GM12878 (cell line): Measurements from ENCODE around the gene AANAT. TPM values are rescaled to one million over a fixed set of nuclear protein-coding genes. Genes with fewer than 3 reads are reported as not detected.

Experiments used
- ATAC-seq: fragments of 200-7000 bp; cut with Tn5 transposase; 3 replicates; pipeline ENCODE4 v1.9.1; 2020; ENCODE audit warnings: mild to moderate bottlenecking, moderate library complexity
- BruUV-seq: library from RNA; stranded (reverse); fragments of 400-500 nt; replicated peaks from 2 replicates; lab custom pipeline; 2021; lab: Mats Ljungman, UMichigan
- CTCF ChIA-PET: fragments of 300-600 bp; sonication (Branson Sonifier 250); formaldehyde crosslinking; extraction: SDS; loops from one replicate; lab custom pipeline; 2021; ENCODE audit warnings: inconsistent platforms; lab: Yijun Ruan, JAX
- POLR2A ChIA-PET: fragments of 350-600 bp; formaldehyde crosslinking; extraction: SDS; loops from one replicate; lab custom pipeline; 2021; ENCODE audit warnings: inconsistent platforms; lab: Charles Lee
- RAD21 ChIA-PET: fragments of 300-600 bp; sonication (Branson Sonifier 250); formaldehyde crosslinking; loops from one replicate; lab custom pipeline; 2023; ENCODE audit warnings: antibody characterized with exemption; ENCODE audit not compliant: unreplicated experiment; lab: Charles Lee
- SMC1A ChIA-PET: fragments of 300-600 bp; sonication (Branson Sonifier 250); formaldehyde crosslinking; loops from one replicate; lab custom pipeline; 2023; ENCODE audit not compliant: unreplicated experiment, uncharacterized antibody; lab: Charles Lee
- DNase-seq: peaks from one replicate; pipeline ENCODE4 v3.0.0-alpha.2; 2011; ENCODE audit warnings: low read depth, low spot score
- FAIRE-seq: peaks from 3 replicates; lab custom pipeline; 2011; peaks lifted over from hg19 to GRCh38; lab: Jason Lieb, UNC
- H2AFZ ChIP-seq: 2 replicates; pipeline ENCODE4 v1.6.0; 2011; ENCODE audit warnings: low read depth, low read length, control low read depth; ENCODE audit not compliant: control insufficient read depth
- H3K27ac ChIP-seq: 2 replicates; pipeline ENCODE4 v1.5.1; 2011; ENCODE audit warnings: control low read depth; ENCODE audit not compliant: control insufficient read depth, insufficient read depth
- H3K27me3 ChIP-seq, 2 experiments: replicated peaks in 1 of 2; 2 replicates each; pipeline versions ENCODE4 v1.6.0 to v1.6.1; 2011; ENCODE audit warnings: low read length in 1 of 2; ENCODE audit not compliant: control insufficient read depth in 2 of 2, insufficient read depth in 2 of 2
- H3K36me3 ChIP-seq, 2 experiments: 2 replicates each; pipeline ENCODE4 v1.5.1; 2011; ENCODE audit warnings: low read length in 1 of 2; ENCODE audit not compliant: control insufficient read depth in 2 of 2, insufficient read depth in 2 of 2
- H3K4me1 ChIP-seq: 2 replicates; pipeline ENCODE4 v1.6.1; 2011; ENCODE audit warnings: mild to moderate bottlenecking, low read length, moderate library complexity, mixed read lengths; ENCODE audit not compliant: control insufficient read depth, insufficient read depth
- H3K4me2 ChIP-seq: 2 replicates; pipeline ENCODE4 v1.6.0; 2011; ENCODE audit warnings: control low read depth; ENCODE audit not compliant: control insufficient read depth, insufficient read depth
- H3K4me3 ChIP-seq: fragments of 200-600 bp; sonication (generic); 2 replicates; pipeline ENCODE4 v1.5.1; 2016
- H3K79me2 ChIP-seq: 2 replicates; pipeline ENCODE4 v1.6.0; 2011; ENCODE audit warnings: low read length; ENCODE audit not compliant: control insufficient read depth, insufficient read depth
- H3K9ac ChIP-seq: 2 replicates; pipeline ENCODE4 v1.8.0; 2011; ENCODE audit warnings: low read length, control low read depth, mixed read lengths; ENCODE audit not compliant: control insufficient read depth, insufficient read depth
- H3K9me3 ChIP-seq: replicated peaks from 3 replicates; pipeline ENCODE4 v1.5.1; 2011; ENCODE audit warnings: mild to moderate bottlenecking, low read length; ENCODE audit not compliant: control insufficient read depth, insufficient read depth
- H4K20me1 ChIP-seq: 2 replicates; pipeline ENCODE4 v1.6.0; 2011; ENCODE audit not compliant: control insufficient read depth, insufficient read depth
- BACH1 ChIP-seq: fragments of 450-650 bp; IDR thresholded peaks from 2 replicates; pipeline ENCODE4 v1.6.1; 2017; ENCODE audit warnings: mild to moderate bottlenecking, borderline replicate concordance
- CEBPB ChIP-seq, 2 experiments: fragments of 150-350 bp in 1 of 2; IDR thresholded peaks; 2 replicates each; pipeline ENCODE4 v1.6.1; 2012 to 2014; ENCODE audit warnings: low read depth in 2 of 2, low read length in 2 of 2, borderline replicate concordance in 1 of 2, inconsistent platforms in 1 of 2
- FOXK2 ChIP-seq: fragments of 450-650 bp; IDR thresholded peaks from 2 replicates; pipeline ENCODE4 v1.6.1; 2017; ENCODE audit warnings: mild to moderate bottlenecking, moderate library complexity
- KDM1A ChIP-seq: fragments of 200-600 bp; sonication (generic); IDR thresholded peaks from 2 replicates; pipeline ENCODE4 v1.6.1; 2016; ENCODE audit warnings: borderline replicate concordance
- MEF2A ChIP-seq: IDR thresholded peaks from 2 replicates; pipeline ENCODE4 v1.6.1; 2011; ENCODE audit warnings: low read depth, mild to moderate bottlenecking, low read length, moderate library complexity; ENCODE audit not compliant: insufficient read depth
- MYB ChIP-seq: fragments of 150-350 bp; IDR thresholded peaks from 2 replicates; pipeline ENCODE4 v1.6.1; 2014; ENCODE audit warnings: mild to moderate bottlenecking, low read depth, low read length, borderline replicate concordance
- SIX5 ChIP-seq: IDR thresholded peaks from 2 replicates; pipeline ENCODE4 v1.6.1; 2011; ENCODE audit warnings: mild to moderate bottlenecking, low read depth, low read length, moderate library complexity; ENCODE audit not compliant: severe bottlenecking
- SMAD1 ChIP-seq: fragments of 450-650 bp; IDR thresholded peaks from 2 replicates; pipeline ENCODE4 v1.6.1; 2018; ENCODE audit warnings: mild to moderate bottlenecking, low read depth; ENCODE audit not compliant: partially characterized antibody
- SREBF1 ChIP-seq: IDR thresholded peaks from 2 replicates; pipeline ENCODE4 v1.6.1; 2012; ENCODE audit warnings: mild to moderate bottlenecking, low read length
- SREBF2 ChIP-seq: IDR thresholded peaks from 2 replicates; pipeline ENCODE4 v1.6.1; 2012; ENCODE audit warnings: mild to moderate bottlenecking, low read length
- WGBS: methylation state at CpG from one replicate; pipeline ENCODE4 v1.1.6; 2016; ENCODE audit warnings: low lambda C conversion rate; ENCODE audit not compliant: insufficient replicate concordance, insufficient coverage; ENCODE audit errors: missing lambda C conversion rate; 5-methylcytosine and 5-hydroxymethylcytosine counted together
- in situ Hi-C: fragments of 300-500 bp; cut with MboI; formaldehyde crosslinking; loops from 9 replicates; pipeline ENCODE4 v1.14.3; 2018; ENCODE audit warnings: mixed read lengths
- intact Hi-C: fragments of 100-400 bp; cut with micrococcal nuclease; formaldehyde crosslinking; loops from one replicate; pipeline ENCODE4 v1.14.2; 2022; ENCODE audit not compliant: unreplicated experiment
- polyA plus RNA-seq, 11 experiments: library from polyadenylated mRNA; depleted of rRNA in 4 of 11; unstranded in 6 of 11; stranded (reverse) in 5 of 11; fragments of >200 nt; fragmentation: Nextera tagmentation in 4 of 11; fragmentation: Illumina TruSeq in 1 of 11; extraction: Ambion mirVana in 4 of 11; extraction: Trizol in 1 of 11; gene quantifications; 1 replicate in 1 of 11; 2 replicates in 10 of 11; pipeline versions ENCODE4 v1.2.1 to v1.2.3, GENCODE V29; 2011 to 2016; ENCODE audit warnings: inconsistent platforms in 2 of 11, missing spikeins in 2 of 11, low read depth in 1 of 11
- total RNA-seq, 4 experiments: library from RNA; depleted of rRNA in 3 of 4; stranded (reverse); fragments of >200 nt in 3 of 4; fragmentation: Illumina TruSeq in 1 of 4; extraction: Trizol in 1 of 4; gene quantifications; 2 replicates each; pipeline versions ENCODE4 v1.2.1 to v1.2.3, GENCODE V29; 2013 to 2021
- TF ChIP-seq, protein P1 (sequence below): fragments of 450-650 bp; IDR thresholded peaks from 2 replicates; pipeline ENCODE4 v1.6.1; 2017; ENCODE audit warnings: borderline replicate concordance
- TF ChIP-seq, protein P2 (sequence below): fragments of 450-650 bp; IDR thresholded peaks from 2 replicates; pipeline ENCODE4 v1.6.1; 2017; ENCODE audit warnings: low read depth, mild to moderate bottlenecking, moderate library complexity
- TF ChIP-seq, protein P3 (sequence below): IDR thresholded peaks from 2 replicates; pipeline ENCODE4 v1.6.1; 2012; ENCODE audit warnings: improper control_type of control experiment, low read depth, low read length; ENCODE audit not compliant: insufficient replicate concordance

The AANAT gene
- total and polyA plus RNA-seq, 10 of the 15 experiments (the other 5 are each of a cell fraction or from before 2014, with no cell fraction given): 0.23 TPM; not detected in 9

DNA sequence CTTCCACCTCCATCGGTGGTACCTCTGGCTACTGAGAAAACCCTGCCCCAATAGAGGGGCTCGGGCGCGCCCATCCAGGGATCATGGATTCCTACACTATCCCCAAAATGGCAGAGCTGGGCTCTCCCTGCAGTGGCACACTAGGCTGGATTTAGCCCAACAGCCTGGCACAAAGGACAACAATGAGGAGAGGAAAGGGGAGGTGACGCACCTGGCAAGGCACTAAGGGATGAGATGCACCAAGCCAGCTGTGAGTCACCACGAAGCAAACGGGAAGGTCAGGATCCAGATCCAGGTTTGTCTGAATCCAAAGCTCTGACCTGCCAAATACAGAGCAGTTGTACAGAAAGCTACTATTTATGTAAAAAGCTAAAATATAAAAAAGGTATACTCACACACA, 32.5 kb upstream of the AANAT start:
- H3K4me2 ChIP-seq: no peak overlapping the region
- BruUV-seq: no TSS peak
- no peaks in the 10 kb centered on the region for H3K4me1 ChIP-seq
- in situ Hi-C loops: no loop called here
- POLR2A ChIA-PET: interaction anchor here (0.6 to 1.0 kb wide), 3 partner anchors 10 to 766 kb away, joined by 3 to 4 read pairs (median 3); partner anchors contain the start of gene SPHK1
- CTCF ChIA-PET: interaction anchor here (1.1 to 1.5 kb wide), 7 partner anchors 9 to 89 kb away, joined by 3 to 6 read pairs (median 3); no protein-coding TSS in a partner anchor
- SMC1A ChIA-PET: interaction anchor here (1.1 to 2.4 kb wide), 2 partner anchors 23 to 37 kb away, joined by 3 to 9 read pairs; no protein-coding TSS in a partner anchor
- DNase-seq (no peak), ATAC-seq (no peak), FAIRE-seq (no peak)
- no peak overlapping the region for H3K27ac ChIP-seq
- 99% methylated on average over 7 of the region's 7 CpGs for WGBS
- intact Hi-C loops: no loop called here
- H3K27me3 ChIP-seq: no peaks in the 10 kb centered on the region
- H4K20me1 ChIP-seq: no peaks in the 10 kb centered on the region
- no peak overlapping the region for H2AFZ ChIP-seq
- no peak overlapping the region for H3K4me3 ChIP-seq
- H3K9me3 ChIP-seq: no peaks in the 10 kb centered on the region
- H3K79me2 ChIP-seq: peaks cover 41% of the 10 kb centered on the region
- no peak overlapping the region for H3K9ac ChIP-seq
- peaks cover 2 to 3% of the 10 kb centered on the region in 2 experiments; a peak in 2 of 4 replicates for H3K36me3 ChIP-seq
- RAD21 ChIA-PET: no interaction called here
- TF ChIP-seq BACH1 (no peak), SREBF1 (no peak), FOXK2 (no peak), SIX5 (no peak), CEBPB (IDR thresholded peaks at IDR 0.05; ENCODE audit: borderline replicate concordance in 1 of 2, low read depth in 2 of 2, low read length in 2 of 2) (no peak), KDM1A (no peak), MYB (no peak), SMAD1 (no peak), MEF2A (no peak), SREBF2 (no peak)
- TF ChIP-seq, protein P1, sequence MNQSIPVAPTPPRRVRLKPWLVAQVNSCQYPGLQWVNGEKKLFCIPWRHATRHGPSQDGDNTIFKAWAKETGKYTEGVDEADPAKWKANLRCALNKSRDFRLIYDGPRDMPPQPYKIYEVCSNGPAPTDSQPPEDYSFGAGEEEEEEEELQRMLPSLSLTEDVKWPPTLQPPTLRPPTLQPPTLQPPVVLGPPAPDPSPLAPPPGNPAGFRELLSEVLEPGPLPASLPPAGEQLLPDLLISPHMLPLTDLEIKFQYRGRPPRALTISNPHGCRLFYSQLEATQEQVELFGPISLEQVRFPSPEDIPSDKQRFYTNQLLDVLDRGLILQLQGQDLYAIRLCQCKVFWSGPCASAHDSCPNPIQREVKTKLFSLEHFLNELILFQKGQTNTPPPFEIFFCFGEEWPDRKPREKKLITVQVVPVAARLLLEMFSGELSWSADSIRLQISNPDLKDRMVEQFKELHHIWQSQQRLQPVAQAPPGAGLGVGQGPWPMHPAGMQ: no peak
- TF ChIP-seq, protein P2, sequence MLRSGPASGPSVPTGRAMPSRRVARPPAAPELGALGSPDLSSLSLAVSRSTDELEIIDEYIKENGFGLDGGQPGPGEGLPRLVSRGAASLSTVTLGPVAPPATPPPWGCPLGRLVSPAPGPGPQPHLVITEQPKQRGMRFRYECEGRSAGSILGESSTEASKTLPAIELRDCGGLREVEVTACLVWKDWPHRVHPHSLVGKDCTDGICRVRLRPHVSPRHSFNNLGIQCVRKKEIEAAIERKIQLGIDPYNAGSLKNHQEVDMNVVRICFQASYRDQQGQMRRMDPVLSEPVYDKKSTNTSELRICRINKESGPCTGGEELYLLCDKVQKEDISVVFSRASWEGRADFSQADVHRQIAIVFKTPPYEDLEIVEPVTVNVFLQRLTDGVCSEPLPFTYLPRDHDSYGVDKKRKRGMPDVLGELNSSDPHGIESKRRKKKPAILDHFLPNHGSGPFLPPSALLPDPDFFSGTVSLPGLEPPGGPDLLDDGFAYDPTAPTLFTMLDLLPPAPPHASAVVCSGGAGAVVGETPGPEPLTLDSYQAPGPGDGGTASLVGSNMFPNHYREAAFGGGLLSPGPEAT: no peak
- TF ChIP-seq, protein P3, sequence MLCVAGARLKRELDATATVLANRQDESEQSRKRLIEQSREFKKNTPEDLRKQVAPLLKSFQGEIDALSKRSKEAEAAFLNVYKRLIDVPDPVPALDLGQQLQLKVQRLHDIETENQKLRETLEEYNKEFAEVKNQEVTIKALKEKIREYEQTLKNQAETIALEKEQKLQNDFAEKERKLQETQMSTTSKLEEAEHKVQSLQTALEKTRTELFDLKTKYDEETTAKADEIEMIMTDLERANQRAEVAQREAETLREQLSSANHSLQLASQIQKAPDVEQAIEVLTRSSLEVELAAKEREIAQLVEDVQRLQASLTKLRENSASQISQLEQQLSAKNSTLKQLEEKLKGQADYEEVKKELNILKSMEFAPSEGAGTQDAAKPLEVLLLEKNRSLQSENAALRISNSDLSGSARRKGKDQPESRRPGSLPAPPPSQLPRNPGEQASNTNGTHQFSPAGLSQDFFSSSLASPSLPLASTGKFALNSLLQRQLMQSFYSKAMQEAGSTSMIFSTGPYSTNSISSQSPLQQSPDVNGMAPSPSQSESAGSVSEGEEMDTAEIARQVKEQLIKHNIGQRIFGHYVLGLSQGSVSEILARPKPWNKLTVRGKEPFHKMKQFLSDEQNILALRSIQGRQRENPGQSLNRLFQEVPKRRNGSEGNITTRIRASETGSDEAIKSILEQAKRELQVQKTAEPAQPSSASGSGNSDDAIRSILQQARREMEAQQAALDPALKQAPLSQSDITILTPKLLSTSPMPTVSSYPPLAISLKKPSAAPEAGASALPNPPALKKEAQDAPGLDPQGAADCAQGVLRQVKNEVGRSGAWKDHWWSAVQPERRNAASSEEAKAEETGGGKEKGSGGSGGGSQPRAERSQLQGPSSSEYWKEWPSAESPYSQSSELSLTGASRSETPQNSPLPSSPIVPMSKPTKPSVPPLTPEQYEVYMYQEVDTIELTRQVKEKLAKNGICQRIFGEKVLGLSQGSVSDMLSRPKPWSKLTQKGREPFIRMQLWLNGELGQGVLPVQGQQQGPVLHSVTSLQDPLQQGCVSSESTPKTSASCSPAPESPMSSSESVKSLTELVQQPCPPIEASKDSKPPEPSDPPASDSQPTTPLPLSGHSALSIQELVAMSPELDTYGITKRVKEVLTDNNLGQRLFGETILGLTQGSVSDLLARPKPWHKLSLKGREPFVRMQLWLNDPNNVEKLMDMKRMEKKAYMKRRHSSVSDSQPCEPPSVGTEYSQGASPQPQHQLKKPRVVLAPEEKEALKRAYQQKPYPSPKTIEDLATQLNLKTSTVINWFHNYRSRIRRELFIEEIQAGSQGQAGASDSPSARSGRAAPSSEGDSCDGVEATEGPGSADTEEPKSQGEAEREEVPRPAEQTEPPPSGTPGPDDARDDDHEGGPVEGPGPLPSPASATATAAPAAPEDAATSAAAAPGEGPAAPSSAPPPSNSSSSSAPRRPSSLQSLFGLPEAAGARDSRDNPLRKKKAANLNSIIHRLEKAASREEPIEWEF: no peak
